ENCODE results near the gene MINPP1.

DNA sequence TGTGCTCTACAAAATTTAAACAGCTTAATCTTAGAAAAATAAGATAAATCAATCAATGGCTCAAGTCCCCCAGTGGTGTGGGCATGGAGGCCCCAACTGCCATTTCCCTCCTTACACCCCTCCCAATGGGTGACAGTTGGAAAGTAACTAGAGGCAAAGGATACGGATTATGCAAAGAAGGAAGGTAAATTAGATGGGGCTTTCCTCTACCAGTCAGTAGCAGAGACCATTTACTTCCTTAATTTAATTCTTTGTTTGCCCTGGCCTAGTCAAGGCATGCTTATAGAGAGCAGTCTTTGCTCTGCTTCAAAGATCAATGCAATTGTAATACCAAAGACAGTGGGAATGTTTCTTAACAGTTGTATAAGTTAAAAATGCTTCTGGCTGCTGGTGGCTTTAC lies 91.7 kb downstream of the MINPP1 start:
- TF ChIP-seq, protein P1, sequence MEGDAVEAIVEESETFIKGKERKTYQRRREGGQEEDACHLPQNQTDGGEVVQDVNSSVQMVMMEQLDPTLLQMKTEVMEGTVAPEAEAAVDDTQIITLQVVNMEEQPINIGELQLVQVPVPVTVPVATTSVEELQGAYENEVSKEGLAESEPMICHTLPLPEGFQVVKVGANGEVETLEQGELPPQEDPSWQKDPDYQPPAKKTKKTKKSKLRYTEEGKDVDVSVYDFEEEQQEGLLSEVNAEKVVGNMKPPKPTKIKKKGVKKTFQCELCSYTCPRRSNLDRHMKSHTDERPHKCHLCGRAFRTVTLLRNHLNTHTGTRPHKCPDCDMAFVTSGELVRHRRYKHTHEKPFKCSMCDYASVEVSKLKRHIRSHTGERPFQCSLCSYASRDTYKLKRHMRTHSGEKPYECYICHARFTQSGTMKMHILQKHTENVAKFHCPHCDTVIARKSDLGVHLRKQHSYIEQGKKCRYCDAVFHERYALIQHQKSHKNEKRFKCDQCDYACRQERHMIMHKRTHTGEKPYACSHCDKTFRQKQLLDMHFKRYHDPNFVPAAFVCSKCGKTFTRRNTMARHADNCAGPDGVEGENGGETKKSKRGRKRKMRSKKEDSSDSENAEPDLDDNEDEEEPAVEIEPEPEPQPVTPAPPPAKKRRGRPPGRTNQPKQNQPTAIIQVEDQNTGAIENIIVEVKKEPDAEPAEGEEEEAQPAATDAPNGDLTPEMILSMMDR (IDR thresholded peaks at IDR 0.05; ENCODE audit: poor library complexity, severe bottlenecking), result no peak
- TF ChIP-seq, protein P2, sequence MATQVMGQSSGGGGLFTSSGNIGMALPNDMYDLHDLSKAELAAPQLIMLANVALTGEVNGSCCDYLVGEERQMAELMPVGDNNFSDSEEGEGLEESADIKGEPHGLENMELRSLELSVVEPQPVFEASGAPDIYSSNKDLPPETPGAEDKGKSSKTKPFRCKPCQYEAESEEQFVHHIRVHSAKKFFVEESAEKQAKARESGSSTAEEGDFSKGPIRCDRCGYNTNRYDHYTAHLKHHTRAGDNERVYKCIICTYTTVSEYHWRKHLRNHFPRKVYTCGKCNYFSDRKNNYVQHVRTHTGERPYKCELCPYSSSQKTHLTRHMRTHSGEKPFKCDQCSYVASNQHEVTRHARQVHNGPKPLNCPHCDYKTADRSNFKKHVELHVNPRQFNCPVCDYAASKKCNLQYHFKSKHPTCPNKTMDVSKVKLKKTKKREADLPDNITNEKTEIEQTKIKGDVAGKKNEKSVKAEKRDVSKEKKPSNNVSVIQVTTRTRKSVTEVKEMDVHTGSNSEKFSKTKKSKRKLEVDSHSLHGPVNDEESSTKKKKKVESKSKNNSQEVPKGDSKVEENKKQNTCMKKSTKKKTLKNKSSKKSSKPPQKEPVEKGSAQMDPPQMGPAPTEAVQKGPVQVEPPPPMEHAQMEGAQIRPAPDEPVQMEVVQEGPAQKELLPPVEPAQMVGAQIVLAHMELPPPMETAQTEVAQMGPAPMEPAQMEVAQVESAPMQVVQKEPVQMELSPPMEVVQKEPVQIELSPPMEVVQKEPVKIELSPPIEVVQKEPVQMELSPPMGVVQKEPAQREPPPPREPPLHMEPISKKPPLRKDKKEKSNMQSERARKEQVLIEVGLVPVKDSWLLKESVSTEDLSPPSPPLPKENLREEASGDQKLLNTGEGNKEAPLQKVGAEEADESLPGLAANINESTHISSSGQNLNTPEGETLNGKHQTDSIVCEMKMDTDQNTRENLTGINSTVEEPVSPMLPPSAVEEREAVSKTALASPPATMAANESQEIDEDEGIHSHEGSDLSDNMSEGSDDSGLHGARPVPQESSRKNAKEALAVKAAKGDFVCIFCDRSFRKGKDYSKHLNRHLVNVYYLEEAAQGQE (IDR thresholded peaks at IDR 0.05; ENCODE audit: borderline replicate concordance), result no peak
- TF ChIP-seq POLR2AphosphoS5 (IDR thresholded peaks at IDR 0.05) (no peak), EP300 (conservative IDR thresholded peaks at IDR 0.05; ENCODE audit: poor library complexity, severe bottlenecking) (no peak)

Data from neural cell (in vitro differentiated cells).